ENCODE data around the gene UAP1L1.
"Not testable (repeated sequence)": the region's sequence is repeated elsewhere in the genome, so short reads cannot be mapped to it uniquely, and the experiment has no call there.

The UAP1L1 gene

GRCh38 chr9:137077010-137077747 is at the start of gene UAP1L1:
Gene UAP1L1 (plus strand): TSS chr9:137077517. CDS start chr9:137077533, 16 bp downstream.
- DNase-seq (ENCODE audit: low read depth in 2 of 2, low spot score in 1 of 2), result no peak

GRCh38 chr9:137028263-137029057 is 48.9 kb upstream of the UAP1L1 start:
- DNase-seq (ENCODE audit: low read depth in 2 of 2, low spot score in 1 of 2), result no peak

DNA sequence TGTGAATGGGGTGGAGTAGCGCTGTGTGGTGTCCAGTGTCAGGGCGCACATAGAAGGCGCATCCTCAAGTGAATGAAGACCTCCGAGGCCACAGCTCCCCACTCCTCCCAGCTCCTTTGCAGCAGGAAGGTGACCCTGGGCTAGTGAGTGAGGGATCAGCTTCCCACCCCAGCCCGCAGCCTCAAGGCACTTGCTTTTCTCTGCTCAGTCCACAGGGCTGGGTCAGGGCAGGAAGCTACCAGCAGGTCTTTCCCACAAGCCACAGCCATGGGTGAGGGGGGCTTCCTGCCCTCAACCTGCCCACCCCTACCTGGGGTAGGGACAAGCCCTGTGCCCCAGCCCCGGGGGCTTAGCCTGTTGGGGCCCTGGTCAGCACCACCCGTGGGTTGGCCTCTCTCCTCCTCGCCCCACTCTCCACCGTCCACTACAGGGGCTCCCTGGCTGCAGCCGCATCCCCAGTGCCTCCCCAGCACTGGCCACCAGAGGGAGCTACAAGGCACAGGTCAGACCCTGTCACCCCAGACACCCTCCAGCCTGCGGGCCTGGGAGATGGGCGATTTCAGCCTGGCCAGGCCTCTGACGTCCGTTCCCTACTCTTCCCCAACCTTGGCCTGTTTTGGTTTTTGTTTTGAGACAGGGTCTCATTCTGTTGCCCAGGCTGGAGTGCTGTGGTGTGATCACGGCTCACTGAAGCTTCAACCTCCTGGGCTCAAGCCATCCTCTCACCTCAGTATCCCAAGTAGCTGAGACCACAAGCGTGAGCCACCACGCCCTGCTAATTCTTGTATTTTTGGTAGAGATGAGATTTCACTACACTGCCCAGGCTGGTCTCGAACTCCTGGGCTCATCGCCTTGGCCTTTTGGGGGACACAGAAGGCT is 48.0 kb upstream of the UAP1L1 start:
- peak; percentile 40 to 52 for DNase-seq (ENCODE audit: low read depth in 2 of 2, low spot score in 1 of 2)

- DNase-seq (ENCODE audit: low read depth in 2 of 2, low spot score in 1 of 2), result no peak
Observed at GRCh38 chr9:137030006-137030405, 47.3 kb upstream of the UAP1L1 start.

DNA sequence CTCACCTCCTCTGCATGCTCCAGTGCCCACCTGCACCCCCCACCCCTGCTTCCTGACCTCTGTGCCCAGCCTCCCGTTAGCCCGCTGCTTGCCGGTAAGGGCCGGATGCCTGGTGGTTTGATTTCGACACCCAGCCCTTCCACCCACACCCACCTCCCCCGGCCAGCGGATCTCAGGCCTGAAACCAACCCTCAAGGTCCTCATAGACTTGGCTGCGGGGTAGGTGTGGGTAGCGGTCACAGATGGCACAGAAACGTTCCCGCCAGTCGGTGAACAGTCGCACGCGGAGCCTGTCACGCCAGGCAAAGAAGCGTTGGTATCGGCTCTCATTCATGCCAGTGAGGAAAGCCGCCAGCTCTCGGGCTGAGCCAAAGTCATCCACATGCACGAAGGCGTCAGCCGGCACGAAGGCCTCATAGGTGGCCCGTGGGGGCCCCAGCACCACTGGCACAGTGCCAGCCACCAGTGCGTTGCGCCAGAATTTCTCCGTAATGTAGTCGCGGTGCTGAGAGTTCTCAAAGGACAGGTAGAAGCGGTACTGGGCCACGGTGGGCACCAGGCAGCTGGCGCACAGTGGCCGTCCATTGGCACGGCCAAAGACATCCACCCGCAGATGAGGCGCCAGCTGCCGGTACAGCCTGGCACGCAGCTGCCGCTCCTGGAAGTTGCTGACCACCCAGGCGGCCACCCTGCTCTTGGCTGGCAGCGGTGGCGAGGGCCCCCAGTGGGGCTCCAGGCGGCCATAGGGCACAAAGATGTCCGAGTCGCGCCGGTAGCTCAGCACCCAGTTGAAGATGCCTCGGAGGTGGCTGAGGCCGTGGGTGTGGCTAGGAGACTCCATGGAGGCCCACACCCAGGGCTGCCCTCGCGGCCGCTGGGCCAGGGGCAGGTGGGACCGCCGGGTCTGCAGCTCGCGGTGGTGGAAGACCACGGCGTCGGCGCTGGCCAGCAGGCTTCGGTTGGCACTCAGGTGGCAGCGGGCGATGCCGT is 46.5 kb upstream of the UAP1L1 start:
- no peak for DNase-seq (ENCODE audit: low read depth in 2 of 2, low spot score in 1 of 2)

- DNase-seq (ENCODE audit: low read depth in 2 of 2, low spot score in 1 of 2), result no peak
Observed at GRCh38 chr9:137031904-137032640, 45.2 kb upstream of the UAP1L1 start, which contains the start of gene FUT7. Gene FUT7 (minus strand): TSS chr9:137032088. CDS start chr9:137031991, 97 bp downstream.

DNA sequence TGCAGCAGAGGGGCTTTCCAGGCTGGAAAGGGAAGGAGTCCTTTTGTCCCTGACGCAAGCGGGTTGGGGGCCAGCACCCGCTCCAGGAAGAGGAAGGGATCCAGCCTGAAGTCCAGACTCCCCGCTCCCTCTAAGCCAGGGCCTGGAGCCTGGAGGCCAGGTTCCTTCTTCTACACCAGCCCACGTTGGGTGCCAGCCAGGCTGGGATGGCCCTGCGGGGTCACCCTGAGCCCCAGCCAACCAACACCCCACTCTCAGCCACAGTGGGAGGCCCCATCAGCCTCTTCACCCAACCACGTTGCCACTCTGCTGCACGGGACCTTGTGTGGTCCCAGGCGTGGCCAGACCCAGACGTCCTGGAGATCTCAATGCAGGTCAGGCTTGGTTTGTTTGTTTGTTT is 44.5 kb upstream of the UAP1L1 start:
- no peak for DNase-seq (ENCODE audit: low read depth in 2 of 2, low spot score in 1 of 2)

GRCh38 chr9:137033481-137033880 is 43.8 kb upstream of the UAP1L1 start:
- DNase-seq (ENCODE audit: low read depth in 2 of 2, low spot score in 1 of 2), result not testable (repeated sequence)

GRCh38 chr9:137034039-137034708 is 43.1 kb upstream of the UAP1L1 start:
- no peak for DNase-seq (ENCODE audit: low read depth in 2 of 2, low spot score in 1 of 2)

DNA sequence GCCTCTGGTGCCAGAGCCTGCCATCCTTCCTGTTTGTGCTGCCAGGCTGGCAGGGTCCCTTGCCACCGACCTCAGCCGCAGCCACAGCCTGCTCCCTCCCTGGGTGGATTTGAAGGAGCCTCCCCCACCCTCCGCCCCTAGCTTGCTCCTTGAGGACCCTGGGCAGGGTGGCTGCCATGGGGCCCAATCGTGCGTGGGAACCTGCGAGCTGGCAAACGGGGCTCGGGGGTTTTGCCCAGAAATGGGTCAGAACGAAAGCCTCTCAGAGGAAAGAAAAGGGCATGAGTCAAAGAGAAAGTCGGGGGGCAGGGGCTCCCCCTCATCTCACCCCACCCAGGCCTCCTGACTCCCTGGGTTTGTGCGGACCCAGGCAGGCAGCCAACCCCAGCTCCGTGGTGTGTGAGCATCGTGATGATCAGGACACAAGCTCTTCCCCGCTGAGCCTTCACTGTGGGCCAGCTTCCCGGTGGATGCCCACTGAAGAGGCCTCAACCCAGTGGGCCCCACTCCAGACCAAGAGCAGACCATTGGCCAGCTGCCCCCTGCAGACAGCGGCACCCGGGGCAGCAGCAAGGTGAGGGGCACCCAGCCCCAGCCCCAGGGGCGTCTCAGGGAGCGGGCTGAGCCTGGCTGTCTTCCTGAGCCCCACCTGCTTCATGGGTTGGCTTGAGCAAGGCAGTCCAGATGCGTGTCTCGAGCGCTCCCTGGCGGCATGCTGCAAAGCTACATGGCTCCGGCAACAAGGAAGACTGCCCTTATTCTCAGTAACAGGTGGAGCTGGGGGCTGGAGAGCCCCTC is 42.4 kb upstream of the UAP1L1 start:
- peak; percentile 72 to 73 for DNase-seq (ENCODE audit: low read depth in 2 of 2, low spot score in 1 of 2)

- no peak for DNase-seq (ENCODE audit: low read depth in 2 of 2, low spot score in 1 of 2)
Observed at GRCh38 chr9:137035507-137035834, 41.8 kb upstream of the UAP1L1 start.

GRCh38 chr9:137035937-137036336 is 41.4 kb upstream of the UAP1L1 start:
- DNase-seq (ENCODE audit: low read depth in 2 of 2, low spot score in 1 of 2), result no peak

DNA sequence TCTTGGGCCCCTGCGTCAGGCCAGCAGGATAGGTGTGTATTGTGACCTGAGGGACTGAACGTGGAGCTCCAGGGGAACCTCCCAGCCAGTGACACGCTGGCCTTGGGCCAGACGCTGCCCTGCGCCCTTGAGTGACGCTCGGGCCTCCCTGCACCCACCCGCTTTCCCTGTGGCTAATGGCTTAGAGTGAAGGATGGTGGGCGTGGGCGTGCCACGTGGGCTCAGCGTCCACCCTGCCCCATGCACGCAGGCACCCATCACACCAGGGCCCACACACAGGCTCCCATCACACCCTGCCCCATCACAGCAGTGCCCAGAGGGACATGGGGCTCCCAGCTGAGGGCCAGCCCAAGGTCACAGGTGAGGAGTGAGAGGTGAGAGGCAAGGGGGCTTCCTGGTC is 40.3 kb upstream of the UAP1L1 start:
- no peak for DNase-seq (ENCODE audit: low read depth in 2 of 2, low spot score in 1 of 2)

- DNase-seq (ENCODE audit: low read depth in 2 of 2, low spot score in 1 of 2), result no peak
Observed at GRCh38 chr9:137037483-137037882, 39.8 kb upstream of the UAP1L1 start.

GRCh38 chr9:137038916-137039315 is 38.4 kb upstream of the UAP1L1 start:
- DNase-seq (ENCODE audit: low read depth in 2 of 2, low spot score in 1 of 2), result no peak

DNA sequence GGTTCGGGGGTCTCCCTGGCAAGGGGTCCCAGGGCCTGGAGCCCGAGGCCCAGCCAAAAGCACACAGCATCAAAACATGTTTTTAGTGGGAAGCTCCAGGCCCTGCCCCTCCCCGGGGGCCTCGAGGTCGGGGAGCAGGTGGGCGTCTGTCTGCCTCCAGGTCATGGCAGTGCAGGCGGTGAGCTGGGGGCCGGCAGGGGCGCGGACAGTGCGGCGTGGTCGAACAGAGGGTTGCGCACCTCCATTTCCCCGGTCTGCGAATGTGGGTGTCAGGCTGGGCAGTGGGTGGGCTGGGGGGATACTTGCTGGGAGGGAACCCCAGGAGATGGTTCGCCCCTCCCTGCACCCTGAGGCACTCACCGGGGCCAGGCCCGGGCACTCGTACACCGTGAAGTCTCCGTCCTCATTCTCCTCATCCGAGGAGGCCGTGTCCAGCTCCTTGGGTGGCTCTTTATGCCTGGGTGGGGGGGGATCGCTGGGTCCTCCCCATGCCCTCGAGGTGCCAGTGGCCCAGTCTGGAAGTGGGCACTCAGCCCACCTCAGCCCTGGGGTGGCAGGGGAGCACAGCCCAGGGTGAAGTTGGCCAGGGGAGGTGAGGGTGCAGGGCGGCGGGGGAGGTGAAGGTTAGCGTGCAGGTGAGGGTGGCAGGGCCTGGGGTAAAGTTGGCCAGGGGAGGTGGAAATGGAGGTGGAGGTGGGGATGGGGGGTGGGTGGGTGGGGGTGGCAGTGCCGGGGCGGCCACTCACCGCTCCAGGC is 37.5 kb upstream of the UAP1L1 start:
- no peak for DNase-seq (ENCODE audit: low read depth in 2 of 2, low spot score in 1 of 2)

DNA sequence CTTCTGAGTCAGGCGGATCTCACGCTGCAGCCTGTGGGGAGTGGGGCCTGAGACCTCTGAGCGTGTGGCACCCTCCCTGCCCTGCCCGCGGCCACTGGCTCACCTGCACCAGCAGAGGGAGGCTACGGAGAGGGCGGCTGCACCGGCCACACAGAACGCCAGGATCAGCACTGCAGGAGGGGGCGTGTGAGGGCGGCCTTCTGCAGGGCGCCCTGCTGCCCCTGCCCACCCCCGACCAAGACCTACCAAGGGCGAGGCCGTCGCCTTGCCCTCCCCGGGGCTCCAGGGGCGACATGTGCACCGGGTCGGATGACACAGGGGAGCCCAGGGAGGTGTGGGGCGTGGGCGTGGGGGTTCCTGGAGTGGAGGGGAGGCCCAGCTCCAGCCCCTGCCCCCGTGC is 36.7 kb upstream of the UAP1L1 start:
- DNase-seq (ENCODE audit: low read depth in 2 of 2, low spot score in 1 of 2), result no peak

DNA sequence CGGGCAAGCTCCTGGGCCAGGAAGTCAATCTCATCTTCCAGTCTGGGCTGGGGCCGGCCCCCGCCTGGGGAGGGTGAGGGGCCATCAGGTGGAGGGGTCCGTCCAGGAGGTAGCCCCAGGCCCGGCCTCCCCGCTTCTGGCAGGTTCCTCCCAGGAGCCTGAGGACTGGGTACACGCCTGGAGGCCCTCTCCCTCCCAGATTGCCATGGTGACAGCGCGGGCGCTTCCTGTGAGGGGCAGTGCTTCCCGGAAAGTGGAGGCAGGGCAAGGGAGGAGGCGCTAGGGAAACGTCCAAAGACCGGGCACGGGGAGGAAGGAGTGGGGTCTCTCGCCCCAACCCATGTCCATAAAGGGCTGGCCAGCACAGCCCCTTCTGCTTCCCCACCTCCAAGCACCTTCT is 36.2 kb upstream of the UAP1L1 start:
- no peak for DNase-seq (ENCODE audit: low read depth in 2 of 2, low spot score in 1 of 2)

All from stimulated activated CD8-positive, alpha-beta memory T cell treated with anti-CD3 and anti-CD28 coated beads, Interleukin-4, amount 100 ng/mL, for 4 hours (primary cell).